HepG2 (cell line): ENCODE measurements around the gene INTS1. TPM values are rescaled to one million over a fixed set of nuclear protein-coding genes. Genes with fewer than 3 reads are reported as not detected.

Source experiments
- HDAC2 ChIP-seq: sonication (generic); formaldehyde crosslinking; IDR thresholded peaks from 2 replicates; pipeline ENCODE4 v1.4.0; 2020; ENCODE audit warnings: missing genetic modification reagents
- MXD1 ChIP-seq: sonication (generic); formaldehyde crosslinking; IDR thresholded peaks from 2 replicates; pipeline ENCODE4 v1.4.0; 2020; ENCODE audit warnings: mild to moderate bottlenecking, missing genetic modification reagents
- PITX1 ChIP-seq: sonication (generic); formaldehyde crosslinking; IDR thresholded peaks from 2 replicates; pipeline ENCODE4 v1.5.1; 2020; ENCODE audit warnings: mild to moderate bottlenecking, missing genetic modification reagents
- RARA ChIP-seq: IDR thresholded peaks from 2 replicates; pipeline ENCODE4 v1.6.1; 2016; ENCODE audit warnings: missing genetic modification reagents, missing compliant biosample characterization
- SALL1 ChIP-seq: sonication (generic); formaldehyde crosslinking; IDR thresholded peaks from 2 replicates; pipeline ENCODE4 v1.8.0; 2022; ENCODE audit warnings: mild to moderate bottlenecking, missing genetic modification reagents
- SAP130 ChIP-seq: IDR thresholded peaks from 2 replicates; pipeline ENCODE4 v1.6.1; 2016; ENCODE audit warnings: low read depth
- THAP7 ChIP-seq: sonication (generic); formaldehyde crosslinking; IDR thresholded peaks from 2 replicates; pipeline ENCODE4 v1.8.1; 2023; ENCODE audit warnings: mild to moderate bottlenecking, missing genetic modification reagents
- THRA ChIP-seq: sonication (generic); formaldehyde crosslinking; IDR thresholded peaks from 2 replicates; pipeline ENCODE4 v1.4.0; 2020; ENCODE audit warnings: missing genetic modification reagents, borderline replicate concordance
- ZGPAT ChIP-seq: IDR thresholded peaks from 2 replicates; pipeline ENCODE4 v1.6.1; 2016; ENCODE audit warnings: mild to moderate bottlenecking
- ZNF274 ChIP-seq: sonication (generic); formaldehyde crosslinking; IDR thresholded peaks from 2 replicates; pipeline ENCODE4 v1.5.1; 2020; ENCODE audit warnings: mild to moderate bottlenecking, missing genetic modification reagents
- ZNF30 ChIP-seq: sonication (generic); formaldehyde crosslinking; IDR thresholded peaks from 2 replicates; pipeline ENCODE4 v1.5.0; 2020; ENCODE audit warnings: mild to moderate bottlenecking, missing genetic modification reagents
- ZNF576 ChIP-seq: sonication (generic); formaldehyde crosslinking; IDR thresholded peaks from 2 replicates; pipeline ENCODE4 v1.4.0; 2020; ENCODE audit warnings: mild to moderate bottlenecking, missing genetic modification reagents
- ZNF687 ChIP-seq: sonication (generic); formaldehyde crosslinking; IDR thresholded peaks from 2 replicates; pipeline ENCODE4 v1.5.1; 2020; ENCODE audit warnings: mild to moderate bottlenecking, missing genetic modification reagents, moderate library complexity
- polyA plus RNA-seq, 8 experiments: library from polyadenylated mRNA; depleted of rRNA in 3 of 8; stranded (reverse) in 7 of 8; unstranded in 1 of 8; fragments of >200 nt; fragmentation: Illumina TruSeq in 4 of 8; extraction: Trizol in 4 of 8; gene quantifications; 2 replicates each; pipeline versions ENCODE4 v1.2.1 to v1.2.3, GENCODE V29; 2011 to 2016; ENCODE audit warnings: low read depth in 4 of 8, missing spikeins in 1 of 8, mixed read lengths in 1 of 8; ENCODE audit not compliant: insufficient read depth in 1 of 8
- total RNA-seq, 5 experiments: library from RNA; depleted of rRNA; stranded (reverse); fragments of >200 nt; fragmentation: Illumina TruSeq; extraction: Trizol; gene quantifications; 2 replicates each; pipeline ENCODE4 v1.2.3, GENCODE V29; 2016; ENCODE audit warnings: low read depth in 1 of 5
- TF ChIP-seq, protein P1 (sequence below): sonication (generic); formaldehyde crosslinking; IDR thresholded peaks from 2 replicates; pipeline ENCODE4 v1.9.0; 2022; ENCODE audit warnings: low read depth, missing genetic modification reagents
- TF ChIP-seq, protein P2 (sequence below): sonication (generic); formaldehyde crosslinking; IDR thresholded peaks from 2 replicates; pipeline ENCODE4 v1.5.0; 2020; ENCODE audit warnings: mild to moderate bottlenecking, missing genetic modification reagents, moderate library complexity

Gene INTS1
- total and polyA plus RNA-seq, 2 of the 13 experiments (the other 11 are each of a cell fraction or from before 2014, with no cell fraction given) = 13.7 to 29.0 TPM

DNA sequence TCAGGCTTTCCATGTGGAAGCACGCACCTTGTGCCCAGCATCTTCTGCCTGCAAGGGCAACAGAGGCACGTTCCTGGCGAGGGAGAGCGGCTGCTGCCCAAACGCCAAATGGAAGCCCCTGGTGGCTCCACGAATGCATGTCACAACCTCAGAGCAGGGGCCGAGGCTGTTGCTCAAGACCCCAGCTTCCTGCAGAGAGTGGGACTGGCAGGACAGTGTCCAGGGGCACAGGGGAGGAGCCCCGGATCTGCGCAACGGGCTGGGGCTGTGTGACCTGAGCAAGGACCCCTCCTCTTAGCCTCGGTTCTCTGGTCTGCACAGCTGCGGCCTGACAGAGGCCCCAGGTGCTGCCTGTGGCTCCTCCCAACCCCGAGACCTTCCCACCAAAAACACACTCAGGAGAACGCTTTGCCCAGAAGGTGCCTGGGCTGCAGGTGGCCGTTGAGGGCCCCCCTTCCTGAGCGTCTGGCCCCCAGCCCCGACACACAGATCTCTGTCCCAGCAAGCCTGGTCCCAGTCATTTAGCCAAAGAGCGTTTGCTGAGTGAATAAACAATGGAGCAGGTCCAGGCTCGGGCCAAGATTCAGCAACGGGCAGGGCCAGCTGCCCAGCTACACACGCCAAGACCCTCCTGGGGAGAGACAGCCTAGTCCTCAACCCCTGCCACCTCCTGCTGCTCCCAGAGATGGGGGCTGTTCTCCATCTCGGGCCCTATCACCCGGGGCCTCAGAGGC, 46.1 kb downstream of the INTS1 start (continued):
- TF ChIP-seq SALL1 (CRISPR knock-in tag) (0 out of 2 replicates have a peak, but pooled peaks have one; percentile 14), MXD1 (CRISPR knock-in tag) (0 out of 2 replicates have a peak, but pooled peaks have one; percentile 31), THRA (CRISPR knock-in tag) (0 out of 2 replicates have a peak, but pooled peaks have one; percentile 3), THAP7 (CRISPR knock-in tag) (0 out of 2 replicates have a peak, but pooled peaks have one; percentile 18), ZNF576 (CRISPR knock-in tag) (no peak), ZNF687 (peak; percentile 16), ZGPAT (no peak), HDAC2 (peak; percentile 30; the same call in 1 of the 2 replicates), ZNF274 (CRISPR knock-in tag) (peak; percentile 4; the same call in 1 of the 2 replicates), PITX1 (peak; percentile 38; the same call in 1 of the 2 replicates), ZNF30 (0 out of 2 replicates have a peak, but pooled peaks have one; percentile 7), RARA (CRISPR knock-in tag) (0 out of 2 replicates have a peak, but pooled peaks have one; percentile 6), SAP130 (CRISPR knock-in tag) (peak; percentile 37)
- TF ChIP-seq, protein P1, sequence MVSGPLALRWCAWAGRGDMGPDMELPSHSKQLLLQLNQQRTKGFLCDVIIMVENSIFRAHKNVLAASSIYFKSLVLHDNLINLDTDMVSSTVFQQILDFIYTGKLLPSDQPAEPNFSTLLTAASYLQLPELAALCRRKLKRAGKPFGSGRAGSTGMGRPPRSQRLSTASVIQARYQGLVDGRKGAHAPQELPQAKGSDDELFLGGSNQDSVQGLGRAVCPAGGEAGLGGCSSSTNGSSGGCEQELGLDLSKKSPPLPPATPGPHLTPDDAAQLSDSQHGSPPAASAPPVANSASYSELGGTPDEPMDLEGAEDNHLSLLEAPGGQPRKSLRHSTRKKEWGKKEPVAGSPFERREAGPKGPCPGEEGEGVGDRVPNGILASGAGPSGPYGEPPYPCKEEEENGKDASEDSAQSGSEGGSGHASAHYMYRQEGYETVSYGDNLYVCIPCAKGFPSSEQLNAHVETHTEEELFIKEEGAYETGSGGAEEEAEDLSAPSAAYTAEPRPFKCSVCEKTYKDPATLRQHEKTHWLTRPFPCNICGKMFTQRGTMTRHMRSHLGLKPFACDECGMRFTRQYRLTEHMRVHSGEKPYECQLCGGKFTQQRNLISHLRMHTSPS = 0 out of 2 replicates have a peak, but pooled peaks have one; percentile 10
- TF ChIP-seq, protein P2, sequence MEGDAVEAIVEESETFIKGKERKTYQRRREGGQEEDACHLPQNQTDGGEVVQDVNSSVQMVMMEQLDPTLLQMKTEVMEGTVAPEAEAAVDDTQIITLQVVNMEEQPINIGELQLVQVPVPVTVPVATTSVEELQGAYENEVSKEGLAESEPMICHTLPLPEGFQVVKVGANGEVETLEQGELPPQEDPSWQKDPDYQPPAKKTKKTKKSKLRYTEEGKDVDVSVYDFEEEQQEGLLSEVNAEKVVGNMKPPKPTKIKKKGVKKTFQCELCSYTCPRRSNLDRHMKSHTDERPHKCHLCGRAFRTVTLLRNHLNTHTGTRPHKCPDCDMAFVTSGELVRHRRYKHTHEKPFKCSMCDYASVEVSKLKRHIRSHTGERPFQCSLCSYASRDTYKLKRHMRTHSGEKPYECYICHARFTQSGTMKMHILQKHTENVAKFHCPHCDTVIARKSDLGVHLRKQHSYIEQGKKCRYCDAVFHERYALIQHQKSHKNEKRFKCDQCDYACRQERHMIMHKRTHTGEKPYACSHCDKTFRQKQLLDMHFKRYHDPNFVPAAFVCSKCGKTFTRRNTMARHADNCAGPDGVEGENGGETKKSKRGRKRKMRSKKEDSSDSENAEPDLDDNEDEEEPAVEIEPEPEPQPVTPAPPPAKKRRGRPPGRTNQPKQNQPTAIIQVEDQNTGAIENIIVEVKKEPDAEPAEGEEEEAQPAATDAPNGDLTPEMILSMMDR (CRISPR knock-in tag) = peak; percentile 33
